ENCODE results near the gene ABCC1. TPM values are rescaled to one million over a fixed set of nuclear protein-coding genes. Genes with fewer than 3 reads are reported as not detected.
A peak's percentile ranks its signal among the peaks of the same experiment; 100 is the strongest.

ABCC1 gene
- total and polyA plus RNA-seq, 3 donors from 2014 or later: 54.7 to 90.6 (median 88.0) TPM

DNA sequence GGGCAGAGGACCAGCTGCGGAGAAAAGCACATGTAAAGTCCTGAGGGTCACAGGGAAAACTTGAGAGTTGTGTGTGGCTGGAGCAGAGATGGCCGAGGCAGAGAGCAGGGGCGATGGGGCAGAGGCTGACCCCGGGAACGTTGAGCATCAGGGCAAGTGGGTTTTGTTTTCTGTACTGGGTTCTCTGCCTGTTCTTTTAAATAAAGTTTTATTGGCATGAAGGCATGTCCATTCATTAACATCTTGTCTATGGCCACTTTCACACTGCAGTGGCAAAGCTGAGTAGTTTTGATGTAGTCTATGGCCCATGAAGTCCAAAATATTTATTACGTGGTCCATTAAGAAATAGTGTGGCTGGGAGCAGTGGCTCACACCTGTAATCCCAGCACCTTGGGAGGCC is 64.4 kb downstream of the ABCC1 start:
- DNase-seq: no peak
- Histone ChIP-seq H3K9me3 (no peaks in the 10 kb centered on the region), H3K4me3 (no peak overlapping the region), H3K27ac (no peak overlapping the region), H3K36me3 (ENCODE audit: low read depth, missing control alignments) (no peaks in the 10 kb centered on the region), H3K4me1 (peaks cover 6% of the 10 kb centered on the region), H3K27me3 (no peaks in the 10 kb centered on the region)
- WGBS, 2 donors: 95 to 96% methylated on average over 6 of the region's 6 CpGs
- no peak for TF ChIP-seq POLR2A (IDR thresholded peaks at IDR 0.05)
- TF ChIP-seq, protein P1, sequence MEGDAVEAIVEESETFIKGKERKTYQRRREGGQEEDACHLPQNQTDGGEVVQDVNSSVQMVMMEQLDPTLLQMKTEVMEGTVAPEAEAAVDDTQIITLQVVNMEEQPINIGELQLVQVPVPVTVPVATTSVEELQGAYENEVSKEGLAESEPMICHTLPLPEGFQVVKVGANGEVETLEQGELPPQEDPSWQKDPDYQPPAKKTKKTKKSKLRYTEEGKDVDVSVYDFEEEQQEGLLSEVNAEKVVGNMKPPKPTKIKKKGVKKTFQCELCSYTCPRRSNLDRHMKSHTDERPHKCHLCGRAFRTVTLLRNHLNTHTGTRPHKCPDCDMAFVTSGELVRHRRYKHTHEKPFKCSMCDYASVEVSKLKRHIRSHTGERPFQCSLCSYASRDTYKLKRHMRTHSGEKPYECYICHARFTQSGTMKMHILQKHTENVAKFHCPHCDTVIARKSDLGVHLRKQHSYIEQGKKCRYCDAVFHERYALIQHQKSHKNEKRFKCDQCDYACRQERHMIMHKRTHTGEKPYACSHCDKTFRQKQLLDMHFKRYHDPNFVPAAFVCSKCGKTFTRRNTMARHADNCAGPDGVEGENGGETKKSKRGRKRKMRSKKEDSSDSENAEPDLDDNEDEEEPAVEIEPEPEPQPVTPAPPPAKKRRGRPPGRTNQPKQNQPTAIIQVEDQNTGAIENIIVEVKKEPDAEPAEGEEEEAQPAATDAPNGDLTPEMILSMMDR (IDR thresholded peaks at IDR 0.05): no peak
- intact Hi-C loops (cut with DNase I; ENCODE audit: low total_unique reads): no loop called here

DNA sequence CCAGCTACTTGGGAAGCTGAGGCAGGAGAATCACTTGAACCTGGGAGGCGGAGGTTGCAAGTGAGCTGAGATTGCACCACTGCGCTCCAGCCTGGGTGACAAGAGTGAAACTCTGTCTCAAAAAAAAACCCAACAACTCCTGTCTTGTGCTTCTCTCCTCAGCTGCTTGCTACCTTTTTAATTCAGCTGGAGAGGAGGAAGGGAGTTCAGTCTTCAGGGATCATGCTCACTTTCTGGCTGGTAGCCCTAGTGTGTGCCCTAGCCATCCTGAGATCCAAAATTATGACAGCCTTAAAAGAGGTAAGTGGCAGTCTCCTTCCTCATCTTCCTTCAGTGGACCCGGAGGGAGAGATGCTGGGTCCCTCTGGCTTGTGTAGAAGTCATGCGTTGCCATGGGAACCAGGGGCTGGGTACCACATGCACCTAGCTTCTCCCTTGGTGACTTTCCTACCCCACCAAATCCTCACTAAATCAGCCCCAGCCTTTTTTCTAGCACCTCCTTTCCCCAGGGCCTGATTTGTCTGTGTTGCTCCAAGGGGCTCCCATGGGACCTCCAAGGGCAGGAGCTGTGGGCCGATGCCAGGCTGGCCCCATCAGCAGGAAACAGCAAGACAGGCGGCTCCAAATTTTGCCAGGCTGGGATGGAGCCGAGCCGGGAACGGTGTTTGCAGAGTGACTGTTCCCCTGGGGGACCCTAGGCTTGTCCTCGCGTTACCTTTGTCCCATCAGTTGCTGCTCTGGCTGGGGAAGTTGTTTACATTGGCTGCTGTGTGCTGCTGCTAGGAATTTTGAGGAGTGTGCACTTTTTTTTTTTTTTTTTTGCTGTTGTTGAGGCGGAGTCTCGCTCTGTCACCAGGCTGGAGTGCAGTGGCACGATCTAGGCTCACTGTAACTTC is 65.2 kb downstream of the ABCC1 start:
- Histone ChIP-seq H3K36me3 (ENCODE audit: low read depth, missing control alignments) (no peaks in the 10 kb centered on the region), H3K27ac (no peak overlapping the region)
- 64 to 69% methylated on average over 13 to 14 of the region's 14 CpGs for WGBS, 2 donors

DNA sequence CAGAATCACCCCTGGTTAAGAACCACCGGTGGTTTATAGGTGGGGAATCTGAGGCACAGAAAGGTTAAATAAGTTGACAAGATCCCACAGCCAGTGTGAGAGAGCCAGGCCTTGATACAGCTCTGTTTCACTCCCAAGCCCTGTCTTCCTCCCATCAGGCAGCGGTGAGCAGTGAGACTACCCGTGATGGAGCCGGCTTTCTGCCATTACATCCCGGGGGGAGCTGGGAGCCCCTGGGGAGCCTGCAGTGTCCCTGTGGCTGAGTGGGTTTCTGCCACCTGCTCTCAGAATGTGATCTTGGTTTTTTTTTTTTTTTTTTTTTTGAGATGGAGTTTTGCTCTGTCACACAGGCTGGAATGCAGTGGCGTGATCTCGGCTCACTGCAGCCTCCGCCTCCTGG is 66.4 kb downstream of the ABCC1 start:
- intact Hi-C loops (cut with DNase I; ENCODE audit: low total_unique reads): no loop called here
- no peak for TF ChIP-seq POLR2A (IDR thresholded peaks at IDR 0.05)
- H3K36me3 ChIP-seq (ENCODE audit: low read depth, missing control alignments): no peaks in the 10 kb centered on the region
- no peaks in the 10 kb centered on the region for H3K27me3 ChIP-seq
- H3K27ac ChIP-seq: no peak overlapping the region
- H3K4me3 ChIP-seq: no peak overlapping the region
- peaks cover 6% of the 10 kb centered on the region for H3K4me1 ChIP-seq
- no peaks in the 10 kb centered on the region for H3K9me3 ChIP-seq
- no peak for DNase-seq
- WGBS, 2 donors: 88 to 93% methylated on average over 8 of the region's 8 CpGs

More for the DNA sequence above, 65.2 kb downstream of the ABCC1 start:
- intact Hi-C loops (cut with DNase I; ENCODE audit: low total_unique reads): no loop called here
- TF ChIP-seq, protein P1 (IDR thresholded peaks at IDR 0.05): no peak
- TF ChIP-seq POLR2A (IDR thresholded peaks at IDR 0.05): no peak
- Histone ChIP-seq H3K9me3 (no peaks in the 10 kb centered on the region), H3K27me3 (no peaks in the 10 kb centered on the region), H3K4me3 (no peak overlapping the region), H3K4me1 (peaks cover 6% of the 10 kb centered on the region)
- peak; percentile 60 for DNase-seq

DNA sequence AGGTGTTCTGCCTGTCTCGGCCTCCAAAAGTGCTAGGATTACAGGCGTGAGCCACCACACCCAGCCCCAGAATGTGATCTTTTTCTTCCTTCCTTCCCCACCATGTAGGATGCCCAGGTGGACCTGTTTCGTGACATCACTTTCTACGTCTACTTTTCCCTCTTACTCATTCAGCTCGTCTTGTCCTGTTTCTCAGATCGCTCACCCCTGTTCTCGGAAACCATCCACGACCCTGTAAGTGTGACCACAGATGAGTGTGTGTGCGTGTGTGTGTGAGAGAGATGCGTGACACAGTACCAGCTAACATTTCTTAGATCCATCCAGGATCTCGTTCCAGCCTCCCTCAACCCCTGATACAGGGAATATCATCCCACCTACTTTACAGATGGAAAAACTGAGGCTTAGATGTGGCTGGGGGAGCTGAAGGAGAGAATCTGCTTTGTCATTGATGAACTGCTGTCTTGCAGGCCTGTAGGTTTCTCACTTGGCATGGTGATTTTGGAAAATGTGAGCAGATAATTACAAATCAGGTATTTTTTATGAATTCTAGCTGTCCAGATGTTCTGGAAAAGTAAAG is 67.1 kb downstream of the ABCC1 start:
- H3K36me3 ChIP-seq (ENCODE audit: low read depth, missing control alignments): no peaks in the 10 kb centered on the region
- peaks cover 8% of the 10 kb centered on the region for H3K4me1 ChIP-seq
- TF ChIP-seq, protein P1 (IDR thresholded peaks at IDR 0.05): no peak
- TF ChIP-seq POLR2A (IDR thresholded peaks at IDR 0.05): no peak
- H3K27me3 ChIP-seq: no peaks in the 10 kb centered on the region
- DNase-seq: no peak
- no peaks in the 10 kb centered on the region for H3K9me3 ChIP-seq
- H3K4me3 ChIP-seq: no peak overlapping the region
- WGBS, 2 donors: 92 to 97% methylated on average over 11 of the region's 11 CpGs
- H3K27ac ChIP-seq: no peak overlapping the region
- intact Hi-C loops (cut with DNase I; ENCODE audit: low total_unique reads): no loop called here

DNA sequence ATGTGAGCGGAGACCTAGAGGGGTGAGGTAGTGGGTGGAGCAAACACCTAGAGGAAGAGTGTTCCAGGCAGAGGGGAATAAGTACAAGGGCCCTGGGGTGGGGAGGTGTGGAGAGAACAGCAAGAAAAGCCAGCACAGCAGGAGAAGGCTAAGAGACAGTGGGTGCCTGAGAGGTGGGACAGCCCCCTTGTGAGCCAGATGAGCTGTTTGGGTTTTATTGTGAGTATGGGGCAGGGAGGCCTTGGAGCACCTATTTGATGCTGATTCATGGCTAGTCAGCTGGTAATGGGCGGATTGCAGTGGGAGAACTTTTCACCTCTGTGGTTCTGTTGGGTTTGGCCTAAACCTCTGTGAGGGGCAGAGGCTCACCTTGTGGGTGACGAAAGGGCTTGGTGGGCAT is 68.4 kb downstream of the ABCC1 start:
- 87 to 93% methylated on average over 3 of the region's 3 CpGs for WGBS, 2 donors
- no peaks in the 10 kb centered on the region for H3K27me3 ChIP-seq
- peaks cover 21% of the 10 kb centered on the region for H3K4me1 ChIP-seq
- intact Hi-C loops (cut with DNase I; ENCODE audit: low total_unique reads): no loop called here
- no peak for TF ChIP-seq POLR2A (IDR thresholded peaks at IDR 0.05)
- TF ChIP-seq, protein P1 (IDR thresholded peaks at IDR 0.05): no peak
- no peak for DNase-seq
- H3K9me3 ChIP-seq: no peaks in the 10 kb centered on the region
- H3K36me3 ChIP-seq (ENCODE audit: low read depth, missing control alignments): no peaks in the 10 kb centered on the region
- H3K27ac ChIP-seq: no peak overlapping the region
- no peak overlapping the region for H3K4me3 ChIP-seq
